IMR-90 (cell line): Measurements from ENCODE around the gene ATP7A. TPM values are rescaled to one million over a fixed set of nuclear protein-coding genes. Genes with fewer than 3 reads are reported as not detected.

Experiments used
- ATAC-seq: fragments of 200-7000 bp; cut with Tn5 transposase; 2 replicates; pipeline ENCODE4 v1.9.1; 2020; ENCODE audit warnings: low read depth, mild to moderate bottlenecking, moderate library complexity
- BruUV-seq: library from RNA; stranded (reverse); fragments of 400-500 nt; replicated peaks from 2 replicates; lab custom pipeline; 2021; lab: Mats Ljungman, UMichigan
- CTCF ChIA-PET: fragments of 300-600 bp; formaldehyde crosslinking; extraction: SDS; loops from one replicate; lab custom pipeline; 2021; ENCODE audit warnings: antibody characterized with exemption; lab: Yijun Ruan, JAX
- POLR2A ChIA-PET: fragments of 300-600 bp; sonication (Branson Sonifier 250); formaldehyde crosslinking; loops from one replicate; lab custom pipeline; 2022; ENCODE audit warnings: antibody characterized with exemption; ENCODE audit not compliant: unreplicated experiment; lab: Charles Lee
- DNase-seq: peaks from one replicate; pipeline ENCODE4 v3.0.0; 2013
- H2AFZ ChIP-seq: replicated peaks from 2 replicates; pipeline ENCODE3; 2013; ENCODE audit warnings: low read length, mild to moderate bottlenecking; ENCODE audit not compliant: poor library complexity
- H2AK5ac ChIP-seq: 2 replicates; pipeline ENCODE4 v1.6.1; 2013; ENCODE audit warnings: low read depth, low read length, inconsistent platforms
- H2AK9ac ChIP-seq: replicated peaks from 2 replicates; pipeline ENCODE3; 2013; ENCODE audit warnings: mild to moderate bottlenecking, low read depth, low read length, moderate library complexity; ENCODE audit not compliant: poor library complexity
- H2BK120ac ChIP-seq: 2 replicates; pipeline ENCODE4 v1.6.1; 2013; ENCODE audit warnings: low read depth, low read length, inconsistent platforms
- H2BK15ac ChIP-seq: 3 replicates; pipeline ENCODE4 v1.6.1; 2013; ENCODE audit warnings: low read depth, low read length, inconsistent platforms
- H2BK20ac ChIP-seq: 2 replicates; pipeline ENCODE4 v1.6.1; 2013; ENCODE audit warnings: low read depth, mild to moderate bottlenecking, inconsistent platforms, low read length, moderate library complexity
- H2BK5ac ChIP-seq: 2 replicates; pipeline ENCODE4 v1.6.1; 2013; ENCODE audit warnings: mild to moderate bottlenecking, low read depth, low read length, inconsistent platforms; ENCODE audit not compliant: poor library complexity, severe bottlenecking
- H3K14ac ChIP-seq: replicated peaks from 2 replicates; pipeline ENCODE4 v1.6.1; 2013; ENCODE audit warnings: low read depth, low read length, inconsistent platforms
- H3K18ac ChIP-seq: 2 replicates; pipeline ENCODE4 v1.6.1; 2013; ENCODE audit warnings: low read depth, low read length, control low read depth
- H3K23ac ChIP-seq: 2 replicates; pipeline ENCODE4 v1.6.1; 2013; ENCODE audit warnings: low read depth, low read length, inconsistent platforms
- H3K27ac ChIP-seq: 2 replicates; pipeline ENCODE4 v1.5.1; 2013; ENCODE audit warnings: mild to moderate bottlenecking, control low read depth, low read length; ENCODE audit not compliant: insufficient read depth
- H3K27me3 ChIP-seq: 2 replicates; pipeline ENCODE4 v1.6.1; 2013; ENCODE audit warnings: low read length; ENCODE audit not compliant: control insufficient read depth, insufficient read depth
- H3K36me3 ChIP-seq: 2 replicates; pipeline ENCODE4 v1.6.1; 2013; ENCODE audit warnings: low read length, mixed read lengths; ENCODE audit not compliant: control insufficient read depth, insufficient read depth
- H3K4ac ChIP-seq: 2 replicates; pipeline ENCODE4 v1.6.1; 2013; ENCODE audit warnings: low read depth, low read length, inconsistent platforms
- H3K4me1 ChIP-seq: 2 replicates; pipeline ENCODE4 v1.6.1; 2013; ENCODE audit warnings: low read length, mixed read lengths; ENCODE audit not compliant: control insufficient read depth, insufficient read depth
- H3K4me2 ChIP-seq: 2 replicates; pipeline ENCODE4 v1.6.1; 2013; ENCODE audit warnings: low read depth, mild to moderate bottlenecking, control low read depth, low read length, moderate library complexity
- H3K4me3 ChIP-seq: 2 replicates; pipeline ENCODE4 v1.5.1; 2013; ENCODE audit warnings: low read depth, mild to moderate bottlenecking, control low read depth, low read length, moderate library complexity; ENCODE audit not compliant: insufficient read depth
- H3K56ac ChIP-seq: 2 replicates; pipeline ENCODE4 v1.6.1; 2013; ENCODE audit warnings: low read length, inconsistent platforms; ENCODE audit not compliant: insufficient read depth; ENCODE audit errors: extremely low read depth
- H3K79me1 ChIP-seq, 2 experiments: 2 replicates each; pipeline ENCODE4 v1.6.1; 2013; ENCODE audit warnings: low read length in 2 of 2, inconsistent platforms in 1 of 2, low read depth in 1 of 2
- H3K9ac ChIP-seq: 2 replicates; pipeline ENCODE4 v1.6.1; 2013; ENCODE audit warnings: low read depth, low read length, control low read depth
- H3K9me1 ChIP-seq: 2 replicates; pipeline ENCODE4 v1.6.1; 2013; ENCODE audit warnings: low read length, inconsistent platforms; ENCODE audit not compliant: insufficient read depth
- H3K9me3 ChIP-seq: 2 replicates; pipeline ENCODE4 v1.6.1; 2013; ENCODE audit warnings: low read length; ENCODE audit not compliant: control insufficient read depth, insufficient read depth
- H4K20me1 ChIP-seq: 2 replicates; pipeline ENCODE4 v1.6.1; 2013; ENCODE audit warnings: low read length, inconsistent platforms; ENCODE audit not compliant: insufficient read depth
- H4K5ac ChIP-seq: 2 replicates; pipeline ENCODE4 v1.6.1; 2013; ENCODE audit warnings: mild to moderate bottlenecking, low read depth, low read length, control low read depth
- H4K8ac ChIP-seq, 2 experiments: 2 replicates each; pipeline ENCODE4 v1.6.1; 2013; ENCODE audit warnings: low read depth in 2 of 2, low read length in 2 of 2, control low read depth in 1 of 2, inconsistent platforms in 1 of 2
- H4K91ac ChIP-seq: 2 replicates; pipeline ENCODE4 v1.6.1; 2013; ENCODE audit warnings: low read depth, low read length, inconsistent platforms; ENCODE audit not compliant: insufficient read depth
- CHD1 ChIP-seq: IDR thresholded peaks from 2 replicates; pipeline ENCODE4 v1.6.1; 2012; ENCODE audit warnings: low read depth, low read length, improper control_type of control experiment
- CTCF ChIP-seq: conservative IDR thresholded peaks from 2 replicates; pipeline ENCODE4 v1.5.1; 2012; ENCODE audit warnings: mild to moderate bottlenecking, low read depth, low read length, improper control_type of control experiment
- ELK1 ChIP-seq: fragments of 150-350 bp; IDR thresholded peaks from 2 replicates; pipeline ENCODE4 v1.6.1; 2016; ENCODE audit warnings: low read depth, mild to moderate bottlenecking, low read length, moderate library complexity, borderline replicate concordance
- POLR2A ChIP-seq: IDR thresholded peaks from 2 replicates; pipeline ENCODE4 v1.6.1; 2012; ENCODE audit warnings: mild to moderate bottlenecking, low read depth, low read length
- RAD21 ChIP-seq: IDR thresholded peaks from 2 replicates; pipeline ENCODE4 v1.6.1; 2012; ENCODE audit warnings: low read length, improper control_type of control experiment
- RCOR1 ChIP-seq: IDR thresholded peaks from 2 replicates; pipeline ENCODE4 v1.6.1; 2012; ENCODE audit warnings: mild to moderate bottlenecking, low read length, improper control_type of control experiment; ENCODE audit not compliant: insufficient replicate concordance
- RFX5 ChIP-seq: IDR thresholded peaks from 2 replicates; pipeline ENCODE4 v1.8.0; 2012; ENCODE audit warnings: low read depth, mild to moderate bottlenecking, low read length, moderate library complexity
- WGBS, 2 experiments: methylation state at CpG; one replicate each; pipeline versions ENCODE4 v1.1.5 to v1.1.7; 2013; ENCODE audit warnings: missing lambda C conversion rate in 2 of 2; ENCODE audit not compliant: insufficient read length in 1 of 2; ENCODE audit errors: extremely low coverage in 2 of 2; 5-methylcytosine and 5-hydroxymethylcytosine counted together
- dilution Hi-C: fragments of 300-500 bp; cut with HindIII; formaldehyde crosslinking; loops from one replicate; pipeline ENCODE4 v1.14.3; 2018; ENCODE audit warnings: low sequenced_read_pairs; ENCODE audit not compliant: unreplicated experiment
- in situ Hi-C: fragments of 300-500 bp; cut with MboI; formaldehyde crosslinking; loops from 3 replicates; pipeline ENCODE4 v1.14.3; 2019; ENCODE audit warnings: low sequenced_read_pairs, inconsistent platforms, mixed read lengths
- intact Hi-C: fragments of 100-400 bp; cut with micrococcal nuclease; formaldehyde crosslinking; loops from 2 replicates; pipeline ENCODE4 v1.10.0; 2022
- polyA plus RNA-seq, 3 experiments: library from polyadenylated mRNA; depleted of rRNA; stranded (reverse); fragments of >200 nt; gene quantifications; 2 replicates each; pipeline ENCODE4 v1.2.3, GENCODE V29; 2012; ENCODE audit warnings: low replicate concordance in 1 of 3
- total RNA-seq: library from RNA; depleted of rRNA; stranded (reverse); fragments of >200 nt; gene quantifications from 2 replicates; pipeline ENCODE4 v1.2.3, GENCODE V29; 2012

The ATP7A gene
- total and polyA plus RNA-seq, 2 of the 4 experiments (the other 2 are of a cell fraction), result 4.2 to 22.4 TPM

- DNase-seq, result peak; percentile 48
- no peak overlapping the region for H3K4ac ChIP-seq
- H2BK5ac ChIP-seq, result no peak overlapping the region
- H3K27ac ChIP-seq, result no peak overlapping the region
- ChIA-PET CTCF (interaction anchor here (0.5 kb wide), 1 partner anchor 72 kb away, joined by 4 read pairs; no protein-coding TSS in a partner anchor), POLR2A (no interaction called here)
- no peak overlapping the region for H2BK20ac ChIP-seq
- no peak overlapping the region for H2AK9ac ChIP-seq
- H4K20me1 ChIP-seq, result no peaks in the 10 kb centered on the region
- H3K56ac ChIP-seq, result no peak overlapping the region
- BruUV-seq, result no TSS peak
- TF ChIP-seq CHD1 (no peak), ELK1 (no peak), POLR2A (no peak), RFX5 (no peak), CTCF (no peak), RCOR1 (no peak), RAD21 (no peak)
- no peak overlapping the region for H2AFZ ChIP-seq
- H2AK5ac ChIP-seq, result no peak overlapping the region
- no peaks in the 10 kb centered on the region for H3K79me1 ChIP-seq
- H3K9me3 ChIP-seq, result no peaks in the 10 kb centered on the region
- H3K14ac ChIP-seq, result no peak overlapping the region
- no peak overlapping the region for H3K4me2 ChIP-seq
- H4K8ac ChIP-seq, result no peak overlapping the region
- no peaks in the 10 kb centered on the region for H3K27me3 ChIP-seq
- no peak overlapping the region for H4K91ac ChIP-seq
- no peaks in the 10 kb centered on the region for H3K4me1 ChIP-seq
- H3K9me1 ChIP-seq, result no peaks in the 10 kb centered on the region
- 0 out of 2 replicates have a peak, but pooled peaks cover 1% of the 10 kb centered on the region for H3K36me3 ChIP-seq
- H3K23ac ChIP-seq, result no peak overlapping the region
- dilution Hi-C loops (no loop called here), intact Hi-C loops (no loop called here), in situ Hi-C loops (loop anchor here (10.0 kb wide), 1 partner anchor 97 kb away; the partner anchor contains the start of gene ATP7A)
- peak; percentile 74 for ATAC-seq
- no peak overlapping the region for H3K4me3 ChIP-seq
- H3K9ac ChIP-seq, result no peak overlapping the region
- no peak overlapping the region for H3K18ac ChIP-seq
- no peak overlapping the region for H2BK120ac ChIP-seq
- WGBS, 2 experiments, result no CpG with 5 or more reads among the region's 1 CpG
- H2BK15ac ChIP-seq, result no peak overlapping the region
- no peak overlapping the region for H4K5ac ChIP-seq
Measured at GRCh38 chrX:78011846-78012245, 101.4 kb downstream of the ATP7A start.
